Upper lobe of left lung (tissue), 6 donors: ENCODE data around the gene UTRN. TPM values are rescaled to one million over a fixed set of nuclear protein-coding genes. Genes with fewer than 3 reads are reported as not detected.
A peak's percentile ranks its signal among the peaks of the same experiment; 100 is the strongest.

Source experiments
- ATAC-seq, 2 donors: fragments of 200-7000 bp; cut with Tn5 transposase; one replicate each; pipeline ENCODE4 v1.9.1; 2022; ENCODE audit warnings: mild to moderate bottlenecking in 2 of 2, moderate library complexity in 2 of 2; ENCODE audit not compliant: low FRiP score in 2 of 2
- DNase-seq, 2 donors: peaks; one replicate each; pipeline ENCODE4 v3.0.0-alpha.2; 2019 to 2020
- H3K27ac ChIP-seq, 4 donors: fragments of 200-600 bp; sonication (generic); one replicate each; pipeline ENCODE4 v1.5.1; 2016 to 2019
- H3K27me3 ChIP-seq, 4 donors: fragments of 200-600 bp; sonication (generic); one replicate each; pipeline ENCODE4 v1.5.1; 2017 to 2019
- H3K36me3 ChIP-seq, 4 donors: fragments of 200-600 bp; sonication (generic); one replicate each; pipeline ENCODE4 v1.5.1; 2016 to 2019
- H3K4me1 ChIP-seq, 4 donors: fragments of 200-600 bp; sonication (generic); one replicate each; pipeline ENCODE4 v1.5.1; 2018 to 2019
- H3K4me3 ChIP-seq, 4 donors: fragments of 200-600 bp; sonication (generic); one replicate each; pipeline ENCODE4 v1.5.1; 2017 to 2019; ENCODE audit warnings: mild to moderate bottlenecking in 2 of 4, moderate library complexity in 1 of 4
- H3K9me3 ChIP-seq, 4 donors: fragments of 200-600 bp; sonication (generic); one replicate each; pipeline ENCODE4 v1.5.1; 2018 to 2019
- CTCF ChIP-seq, 6 experiments: fragments of 450-650 bp in 4 of 6; fragments of 200-600 bp in 2 of 6; sonication (generic) in 2 of 6; IDR thresholded peaks; one replicate each; pipeline ENCODE4 v1.5.1; 2016 to 2019; ENCODE audit warnings: antibody characterized with exemption in 6 of 6
- EP300 ChIP-seq, 4 donors: sonication (generic); formaldehyde crosslinking; IDR thresholded peaks; one replicate each; pipeline ENCODE4 v1.5.1; 2017; ENCODE audit warnings: antibody characterized with exemption in 4 of 4, control low read depth in 2 of 4
- POLR2A ChIP-seq, 4 donors: fragments of 450-650 bp; IDR thresholded peaks; one replicate each; pipeline ENCODE4 v1.5.1; 2016 to 2017; ENCODE audit warnings: antibody characterized with exemption in 4 of 4, mild to moderate bottlenecking in 2 of 4
- POLR2AphosphoS5 ChIP-seq, 2 donors: sonication (generic); formaldehyde crosslinking; IDR thresholded peaks; one replicate each; pipeline ENCODE4 v1.5.1; 2017; ENCODE audit warnings: antibody characterized with exemption in 2 of 2
- WGBS, 2 donors: methylation state at CpG; one replicate each; pipeline ENCODE4 v1.1.5; 2017 to 2018; 5-methylcytosine and 5-hydroxymethylcytosine counted together
- total RNA-seq, 6 donors: library from RNA; depleted of rRNA in 4 of 6; stranded (reverse); fragments of >200 nt in 4 of 6; gene quantifications; one replicate each; pipeline versions ENCODE4 v1.1.0 to v1.2.1, GENCODE V29; 2016 to 2021
- donor health status: DM: no; HTN: no; CAD: no; lungs with moderate emphysema.
- donor health status: DM: no; HTN: yes; CAD: no; lungs with severe emphysema.

The UTRN gene
- total RNA-seq, 6 donors from 2014 or later: 209 to 637 (median 340) TPM

DNA sequence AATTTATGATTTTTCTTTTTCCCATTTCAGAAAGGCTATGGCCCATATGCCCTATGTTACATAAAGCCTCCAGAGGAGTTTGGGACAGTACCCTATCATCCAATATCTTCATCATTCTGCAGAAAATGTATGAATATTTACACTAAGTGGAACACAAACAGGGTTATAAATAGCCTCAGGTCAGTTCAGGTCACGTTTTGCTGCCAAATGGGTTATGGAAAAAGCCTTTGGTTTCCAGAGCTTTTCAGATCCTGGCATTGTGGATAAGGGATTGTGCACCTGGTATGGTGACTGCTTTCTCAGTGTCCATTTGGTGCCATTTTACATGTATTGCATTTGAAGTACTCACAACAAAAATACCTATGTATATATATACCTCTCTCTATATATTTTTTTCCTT is 29.4 kb downstream of the UTRN start:
- Histone ChIP-seq H3K9me3 (no peaks in the 10 kb centered on the region), H3K4me3 (no peak overlapping the region), H3K27me3 (no peaks in the 10 kb centered on the region), H3K36me3 (peaks cover 0 to 3% (median 2%) of the 10 kb centered on the region in 4 donors), H3K27ac (peak overlapping the region; percentile 74 to 87 (median 76)), H3K4me1 (peaks cover 31 to 65% (median 55%) of the 10 kb centered on the region in 4 donors)
- DNase-seq: no peak
- TF ChIP-seq POLR2AphosphoS5 (IDR thresholded peaks at IDR 0.05) (no peak), EP300 (IDR thresholded peaks at IDR 0.05) (no peak), CTCF (IDR thresholded peaks at IDR 0.05) (no peak), POLR2A (IDR thresholded peaks at IDR 0.05) (no peak)
- ATAC-seq: no peak
- 27 to 44% methylated on average over 1 of the region's 1 CpG for WGBS, 2 donors

- ATAC-seq (peak in 1 of 2 donors; percentile 21), DNase-seq (no peak)
- Histone ChIP-seq H3K27ac (peak overlapping the region; percentile 74 to 87 (median 76)), H3K27me3 (no peaks in the 10 kb centered on the region), H3K4me3 (no peak overlapping the region), H3K4me1 (peaks cover 38 to 69% (median 59%) of the 10 kb centered on the region in 4 donors), H3K9me3 (no peaks in the 10 kb centered on the region), H3K36me3 (no peaks in the 10 kb centered on the region)
- TF ChIP-seq EP300 (IDR thresholded peaks at IDR 0.05): no peak
- TF ChIP-seq POLR2A (IDR thresholded peaks at IDR 0.05): no peak
- WGBS, 2 donors: 60 to 70% methylated on average over 16 of the region's 16 CpGs
These were observed 30.3 kb downstream of the UTRN start for GRCh38 chr6:144315226-144315980.

GRCh38 chr6:144315981-144316861 is 31.1 kb downstream of the UTRN start:
- peaks cover 38 to 69% (median 66%) of the 10 kb centered on the region in 4 donors for H3K4me1 ChIP-seq
- TF ChIP-seq CTCF (IDR thresholded peaks at IDR 0.05): no peak
- TF ChIP-seq EP300 (IDR thresholded peaks at IDR 0.05): no peak
- no peak for TF ChIP-seq POLR2A (IDR thresholded peaks at IDR 0.05)
- no peak for TF ChIP-seq POLR2AphosphoS5 (IDR thresholded peaks at IDR 0.05)
- no peaks in the 10 kb centered on the region for H3K36me3 ChIP-seq
- H3K4me3 ChIP-seq: no peak overlapping the region
- ATAC-seq (no peak), DNase-seq (no peak)
- WGBS, 2 donors: 89 to 91% methylated on average over 6 of the region's 6 CpGs
- peak overlapping the region; percentile 74 to 87 (median 76) for H3K27ac ChIP-seq
- H3K9me3 ChIP-seq: no peaks in the 10 kb centered on the region
- no peaks in the 10 kb centered on the region for H3K27me3 ChIP-seq

DNA sequence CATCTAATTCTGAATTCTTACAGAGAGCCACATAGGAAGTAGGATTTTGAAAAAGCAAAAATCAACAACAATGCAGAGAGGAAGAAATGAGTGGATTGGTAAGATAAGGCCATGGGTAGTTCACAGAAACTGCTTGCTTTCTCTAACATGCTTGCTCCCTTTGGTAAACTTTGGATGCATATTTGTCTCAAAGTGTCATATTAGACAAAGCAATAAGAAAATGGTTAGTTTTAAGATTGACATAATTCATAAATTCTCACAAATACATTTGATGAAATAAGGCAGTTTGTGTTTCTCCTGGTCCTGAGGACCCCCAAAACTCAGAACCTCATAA is 31.7 kb downstream of the UTRN start:
- H3K27ac ChIP-seq: peak overlapping the region in 2 of 4 donors; percentile 74 to 87
- no peaks in the 10 kb centered on the region for H3K27me3 ChIP-seq
- ATAC-seq: no peak
- TF ChIP-seq POLR2A (IDR thresholded peaks at IDR 0.05): no peak
- no peaks in the 10 kb centered on the region for H3K9me3 ChIP-seq
- H3K4me1 ChIP-seq: peaks cover 38 to 68% (median 64%) of the 10 kb centered on the region in 4 donors
- DNase-seq: no peak
- H3K4me3 ChIP-seq: no peak overlapping the region
- no peaks in the 10 kb centered on the region for H3K36me3 ChIP-seq

GRCh38 chr6:144317736-144318135 is 32.6 kb downstream of the UTRN start:
- H3K4me3 ChIP-seq: no peak overlapping the region
- no peaks in the 10 kb centered on the region for H3K9me3 ChIP-seq
- WGBS, 2 donors: 54 to 64% methylated on average over 2 of the region's 2 CpGs
- ATAC-seq: no peak
- peak overlapping the region in 1 of 4 donors; percentile 35 for H3K27ac ChIP-seq
- H3K27me3 ChIP-seq: no peaks in the 10 kb centered on the region
- H3K36me3 ChIP-seq: no peaks in the 10 kb centered on the region
- DNase-seq: no peak
- no peak for TF ChIP-seq EP300 (IDR thresholded peaks at IDR 0.05)
- TF ChIP-seq POLR2AphosphoS5 (IDR thresholded peaks at IDR 0.05): no peak
- TF ChIP-seq CTCF (IDR thresholded peaks at IDR 0.05): no peak
- TF ChIP-seq POLR2A (IDR thresholded peaks at IDR 0.05): no peak
- H3K4me1 ChIP-seq: peaks cover 34 to 75% (median 59%) of the 10 kb centered on the region in 4 donors
